Neutrophil (primary cell): Measurements from ENCODE around the gene MKLN1.

ENCODE experiments used
- H3K27ac ChIP-seq: fragments of 200-600 bp; sonication (generic); 2 replicates; pipeline ENCODE4 v1.5.1; 2016; ENCODE audit warnings: mild to moderate bottlenecking, moderate library complexity
- H3K27me3 ChIP-seq: fragments of 200-600 bp; sonication (generic); 2 replicates; pipeline ENCODE4 v1.6.0; 2016; ENCODE audit warnings: mild to moderate bottlenecking
- H3K36me3 ChIP-seq: fragments of 200-600 bp; sonication (generic); 2 replicates; pipeline ENCODE4 v1.5.1; 2017
- H3K4me1 ChIP-seq, 2 experiments: fragments of 200-600 bp in 1 of 2; sonication (generic) in 1 of 2; 1 replicate in 1 of 2; 2 replicates in 1 of 2; pipeline versions ENCODE4 v1.5.1 to v1.6.1; 2013 to 2016; ENCODE audit warnings: low read depth in 1 of 2, low read length in 1 of 2, mild to moderate bottlenecking in 1 of 2, moderate library complexity in 1 of 2; ENCODE audit not compliant: control insufficient read depth in 1 of 2, insufficient read depth in 1 of 2
- H3K4me3 ChIP-seq, 2 experiments: fragments of 200-600 bp in 1 of 2; sonication (generic) in 1 of 2; 1 replicate in 1 of 2; 2 replicates in 1 of 2; pipeline ENCODE4 v1.5.1; 2013 to 2016; ENCODE audit warnings: low read depth in 1 of 2, low read length in 1 of 2, mild to moderate bottlenecking in 1 of 2, moderate library complexity in 1 of 2
- H3K9me3 ChIP-seq: fragments of 200-600 bp; sonication (generic); 2 replicates; pipeline ENCODE4 v1.5.1; 2016
- CTCF ChIP-seq: fragments of 200-600 bp; sonication (generic); IDR thresholded peaks from 2 replicates; pipeline ENCODE4 v1.5.1; 2016; ENCODE audit warnings: antibody characterized with exemption

The MKLN1 gene

GRCh38 chr7:131525820-131526219, 198.1 kb downstream of the MKLN1 start:
- Histone ChIP-seq H3K36me3 (no peaks in the 10 kb centered on the region), H3K27ac (no peak overlapping the region), H3K9me3 (no peaks in the 10 kb centered on the region), H3K4me1 (no peaks in the 10 kb centered on the region), H3K27me3 (no peaks in the 10 kb centered on the region), H3K4me3 (no peak overlapping the region)
- no peak for TF ChIP-seq CTCF

GRCh38 chr7:131527456-131527855, 199.8 kb downstream of the MKLN1 start:
- H3K27me3 ChIP-seq = no peaks in the 10 kb centered on the region
- TF ChIP-seq CTCF = no peak
- H3K4me1 ChIP-seq = no peaks in the 10 kb centered on the region
- H3K4me3 ChIP-seq = no peak overlapping the region
- no peaks in the 10 kb centered on the region for H3K9me3 ChIP-seq
- no peak overlapping the region for H3K27ac ChIP-seq
- no peaks in the 10 kb centered on the region for H3K36me3 ChIP-seq

GRCh38 chr7:131529179-131529578, 201.5 kb downstream of the MKLN1 start:
- H3K27ac ChIP-seq = no peak overlapping the region

GRCh38 chr7:131529617-131530016, 201.9 kb downstream of the MKLN1 start:
- H3K36me3 ChIP-seq = no peaks in the 10 kb centered on the region
- H3K4me3 ChIP-seq = no peak overlapping the region
- H3K9me3 ChIP-seq = no peaks in the 10 kb centered on the region
- H3K4me1 ChIP-seq = no peaks in the 10 kb centered on the region
- no peaks in the 10 kb centered on the region for H3K27me3 ChIP-seq
- no peak for TF ChIP-seq CTCF
- H3K27ac ChIP-seq = no peak overlapping the region

More at GRCh38 chr7:131529179-131529578, 201.5 kb downstream of the MKLN1 start:
- H3K36me3 ChIP-seq = no peaks in the 10 kb centered on the region
- H3K27me3 ChIP-seq = no peaks in the 10 kb centered on the region
- no peak overlapping the region for H3K4me3 ChIP-seq
- no peak for TF ChIP-seq CTCF
- no peaks in the 10 kb centered on the region for H3K9me3 ChIP-seq
- H3K4me1 ChIP-seq = no peaks in the 10 kb centered on the region

- no peaks in the 10 kb centered on the region for H3K4me1 ChIP-seq
- H3K27ac ChIP-seq = no peak overlapping the region
- no peak overlapping the region for H3K4me3 ChIP-seq
- no peaks in the 10 kb centered on the region for H3K9me3 ChIP-seq
- no peak for TF ChIP-seq CTCF
- no peaks in the 10 kb centered on the region for H3K27me3 ChIP-seq
- no peaks in the 10 kb centered on the region for H3K36me3 ChIP-seq
Observed at GRCh38 chr7:131530137-131530536, 202.5 kb downstream of the MKLN1 start.

GRCh38 chr7:131532570-131533091, 205.0 kb downstream of the MKLN1 start:
- no peak for TF ChIP-seq CTCF
- Histone ChIP-seq H3K27ac (no peak overlapping the region), H3K36me3 (no peaks in the 10 kb centered on the region), H3K27me3 (no peaks in the 10 kb centered on the region), H3K4me1 (no peaks in the 10 kb centered on the region), H3K9me3 (no peaks in the 10 kb centered on the region), H3K4me3 (no peak overlapping the region)
